ENCODE measurements around the gene MAGEB3. TPM values are rescaled to one million over a fixed set of nuclear protein-coding genes. Genes with fewer than 3 reads are reported as not detected.

The MAGEB3 gene
- total and polyA plus RNA-seq, 7 donors = not detected

GRCh38 chrX:30246769-30247489, 16.5 kb downstream of the MAGEB3 start, which contains the start of gene MAGEB1:
MAGEB1 (plus strand) TSS chrX:30247146; CDS start chrX:30250494, 3,348 bp downstream.
- DNase-seq = no peak
- intact Hi-C loops (cut with DNase I) = no loop called here
- Histone ChIP-seq H3K4me1 (no peaks in the 10 kb centered on the region), H3K9me3 (no peaks in the 10 kb centered on the region), H3K36me3 (ENCODE audit: insufficient read depth in 1 of 2, low read depth in 1 of 2) (no peaks in the 10 kb centered on the region), H3K27me3 (ENCODE audit: insufficient read depth in 3 of 3, low read length in 2 of 3) (no peaks in the 10 kb centered on the region), H3K4me3 (no peak within 1 kb of the TSS), H3K27ac (no peak within 1 kb of the TSS)
- 81 to 93% (median 92%) methylated on average over 35 to 38 of the region's 38 CpGs for WGBS, 3 donors
- no peak for TF ChIP-seq CTCF (IDR thresholded peaks at IDR 0.05)
- no peak for ATAC-seq

- Histone ChIP-seq H3K9me3 (no peaks in the 10 kb centered on the region), H3K36me3 (ENCODE audit: insufficient read depth in 1 of 2, low read depth in 1 of 2) (no peaks in the 10 kb centered on the region), H3K27ac (no peak overlapping the region), H3K27me3 (ENCODE audit: insufficient read depth in 3 of 3, low read length in 2 of 3) (no peaks in the 10 kb centered on the region), H3K4me1 (no peaks in the 10 kb centered on the region), H3K4me3 (no peak overlapping the region)
- intact Hi-C loops (cut with DNase I) = no loop called here
- TF ChIP-seq CTCF (IDR thresholded peaks at IDR 0.05) = no peak
- ATAC-seq (no peak), DNase-seq (no peak)
- WGBS, 3 donors = 63 to 84% (median 76%) methylated on average over 4 of the region's 4 CpGs
Measured at GRCh38 chrX:30248854-30249253, 18.4 kb downstream of the MAGEB3 start.

- Histone ChIP-seq H3K4me3 (no peak overlapping the region), H3K4me1 (no peaks in the 10 kb centered on the region), H3K9me3 (no peaks in the 10 kb centered on the region), H3K36me3 (ENCODE audit: insufficient read depth in 1 of 2, low read depth in 1 of 2) (no peaks in the 10 kb centered on the region), H3K27me3 (ENCODE audit: insufficient read depth in 3 of 3, low read length in 2 of 3) (peaks cover 0 to 4% (median 0%) of the 10 kb centered on the region in 3 donors), H3K27ac (no peak overlapping the region)
- intact Hi-C loops (cut with DNase I) = no loop called here
- ATAC-seq (no peak), DNase-seq (no peak)
- no peak for TF ChIP-seq CTCF (IDR thresholded peaks at IDR 0.05)
- WGBS, 3 donors = 93 to 100% (median 96%) methylated on average over 1 of the region's 1 CpG
Measured at GRCh38 chrX:30253257-30253656, 22.8 kb downstream of the MAGEB3 start.

- no peaks in the 10 kb centered on the region for H3K4me1 ChIP-seq
- H3K4me3 ChIP-seq = no peak overlapping the region
- H3K27me3 ChIP-seq (ENCODE audit: insufficient read depth in 3 of 3, low read length in 2 of 3) = peaks cover 0 to 6% (median 0%) of the 10 kb centered on the region in 3 donors
- H3K9me3 ChIP-seq = no peaks in the 10 kb centered on the region
- intact Hi-C loops (cut with DNase I) = no loop called here
- no peaks in the 10 kb centered on the region for H3K36me3 ChIP-seq (ENCODE audit: insufficient read depth in 1 of 2, low read depth in 1 of 2)
- ATAC-seq (no peak), DNase-seq (no peak)
- no peak overlapping the region for H3K27ac ChIP-seq
- TF ChIP-seq CTCF (IDR thresholded peaks at IDR 0.05) = no peak
- WGBS, 3 donors = 59 to 78% (median 64%) methylated on average over 2 of the region's 2 CpGs
Measured at GRCh38 chrX:30259927-30260326, 29.5 kb downstream of the MAGEB3 start.

GRCh38 chrX:30261012-30261411, 30.6 kb downstream of the MAGEB3 start:
- no peaks in the 10 kb centered on the region for H3K9me3 ChIP-seq
- H3K27me3 ChIP-seq (ENCODE audit: insufficient read depth in 3 of 3, low read length in 2 of 3) = peaks cover 0 to 6% (median 0%) of the 10 kb centered on the region in 3 donors
- H3K36me3 ChIP-seq (ENCODE audit: insufficient read depth in 1 of 2, low read depth in 1 of 2) = no peaks in the 10 kb centered on the region
- no peak overlapping the region for H3K4me3 ChIP-seq
- no peak for ATAC-seq
- intact Hi-C loops (cut with DNase I) = no loop called here
- no peaks in the 10 kb centered on the region for H3K4me1 ChIP-seq
- no peak for TF ChIP-seq CTCF (IDR thresholded peaks at IDR 0.05)
- no peak for DNase-seq
- no peak overlapping the region for H3K27ac ChIP-seq

Data from psoas muscle (tissue), 8 donors.